ENCODE data around the gene PIK3R2.

GRCh38 chr19:18161636-18162002, 8.7 kb downstream of the PIK3R2 start:
- TF ChIP-seq PPARA (CRISPR knock-in tag; IDR thresholded peaks at IDR 0.05; ENCODE audit: borderline replicate concordance) (no peak), ZFP3 (CRISPR knock-in tag; IDR thresholded peaks at IDR 0.05) (no peak), PATZ1 (CRISPR knock-in tag; IDR thresholded peaks at IDR 0.05; ENCODE audit: borderline replicate concordance) (no peak), TCF4 (CRISPR knock-in tag; IDR thresholded peaks at IDR 0.05; ENCODE audit: borderline replicate concordance) (no peak), ARNTL (CRISPR knock-in tag; IDR thresholded peaks at IDR 0.05; ENCODE audit: borderline replicate concordance, low read depth) (no peak), ZNF70 (CRISPR knock-in tag; IDR thresholded peaks at IDR 0.05) (no peak), ZC3H10 (CRISPR knock-in tag; IDR thresholded peaks at IDR 0.05) (no peak), ISL1 (CRISPR knock-in tag; IDR thresholded peaks at IDR 0.05) (no peak), ZNF8 (CRISPR knock-in tag; IDR thresholded peaks at IDR 0.05) (no peak), TSHZ2 (CRISPR knock-in tag; IDR thresholded peaks at IDR 0.05) (no peak)
